HepG2 (cell line): Measurements from ENCODE around the gene SPAG7. TPM values are rescaled to one million over a fixed set of nuclear protein-coding genes. Genes with fewer than 3 reads are reported as not detected.
A peak's percentile ranks its signal among the peaks of the same experiment; 100 is the strongest.

Experiments
- ATAC-seq: fragments of 200-7000 bp; cut with Tn5 transposase; 3 replicates; pipeline ENCODE4 v1.9.1; 2020; ENCODE audit warnings: mild to moderate bottlenecking, moderate library complexity
- BruUV-seq: library from RNA; stranded (reverse); fragments of 400-500 nt; replicated peaks from 2 replicates; lab custom pipeline; 2021; lab: Mats Ljungman, UMichigan
- CTCF ChIA-PET: fragments of 300-600 bp; formaldehyde crosslinking; extraction: SDS; loops from one replicate; lab custom pipeline; 2021; ENCODE audit warnings: low total read pairs, inconsistent platforms, low intra/inter-chr PET ratio; lab: Yijun Ruan, JAX
- POLR2A ChIA-PET: fragments of 350-600 bp; sonication (Branson Sonifier 250); formaldehyde crosslinking; loops from one replicate; lab custom pipeline; 2020; ENCODE audit warnings: antibody characterized with exemption, inconsistent platforms; lab: Yijun Ruan, JAX
- DNase-seq: peaks from one replicate; pipeline ENCODE4 v3.0.0-alpha.2; 2015; ENCODE audit warnings: low spot score
- FAIRE-seq: peaks from 3 replicates; lab custom pipeline; 2011; peaks lifted over from hg19 to GRCh38; lab: Jason Lieb, UNC
- H2AFZ ChIP-seq: one replicate; pipeline ENCODE4 v1.6.1; 2011; ENCODE audit warnings: low read length, inconsistent platforms
- H3K27ac ChIP-seq: fragments of 300-600 bp; 3 replicates; pipeline ENCODE4 v1.8.0; 2011; ENCODE audit warnings: mixed run types, mild to moderate bottlenecking, mixed read lengths, low read length, inconsistent platforms; ENCODE audit not compliant: insufficient read depth; ENCODE audit errors: extremely low read length
- H3K27me3 ChIP-seq, 2 experiments: fragments of 200-600 bp in 1 of 2; 2 replicates in 1 of 2; 3 replicates in 1 of 2; pipeline versions ENCODE4 v1.6.0 to v1.8.0; 2011; ENCODE audit warnings: low read length in 2 of 2, mild to moderate bottlenecking in 2 of 2, moderate library complexity in 2 of 2, inconsistent platforms in 1 of 2; ENCODE audit not compliant: insufficient read depth in 2 of 2, control insufficient read depth in 1 of 2
- H3K36me3 ChIP-seq, 2 experiments: fragments of 200-600 bp in 1 of 2; replicated peaks in 1 of 2; 2 replicates in 1 of 2; 3 replicates in 1 of 2; pipeline versions ENCODE4 v1.5.1 to v1.8.0; 2011; ENCODE audit warnings: low read length in 2 of 2, inconsistent platforms in 1 of 2; ENCODE audit not compliant: insufficient read depth in 2 of 2, control insufficient read depth in 1 of 2
- H3K4me1 ChIP-seq: 2 replicates; pipeline ENCODE4 v1.5.1; 2012; ENCODE audit warnings: low read length, inconsistent platforms; ENCODE audit not compliant: insufficient read depth
- H3K4me2 ChIP-seq: 2 replicates; pipeline ENCODE4 v1.6.0; 2011; ENCODE audit warnings: low read depth, low read length, inconsistent platforms
- H3K4me3 ChIP-seq, 3 experiments: fragments of 200-600 bp in 1 of 3; sonication (generic), shearing (Covaris generic) in 1 of 3; replicated peaks in 1 of 3; 2 replicates each; pipeline ENCODE4 v1.5.1; 2011 to 2016; ENCODE audit warnings: low read length in 3 of 3, inconsistent platforms in 2 of 3, low read depth in 2 of 3, mild to moderate bottlenecking in 2 of 3, control low read depth in 1 of 3, mixed read lengths in 1 of 3; ENCODE audit not compliant: insufficient read depth in 1 of 3
- H3K79me2 ChIP-seq: one replicate; pipeline ENCODE4 v1.6.1; 2011; ENCODE audit warnings: low read length, inconsistent platforms; ENCODE audit not compliant: insufficient read depth
- H3K9ac ChIP-seq: 2 replicates; pipeline ENCODE4 v1.6.0; 2011; ENCODE audit warnings: mild to moderate bottlenecking, low read depth, low read length, inconsistent platforms; ENCODE audit not compliant: insufficient read depth
- H3K9me3 ChIP-seq: 2 replicates; pipeline ENCODE4 v1.5.1; 2012; ENCODE audit warnings: mild to moderate bottlenecking, low read length
- H4K20me1 ChIP-seq: 2 replicates; pipeline ENCODE4 v1.6.0; 2011; ENCODE audit warnings: inconsistent platforms, mild to moderate bottlenecking, low read length, moderate library complexity; ENCODE audit not compliant: insufficient read depth
- DRAP1 ChIP-seq: IDR thresholded peaks from 2 replicates; pipeline ENCODE4 v1.6.1; 2016; ENCODE audit warnings: missing genetic modification reagents, missing compliant biosample characterization
- ETS1 ChIP-seq: sonication (generic); formaldehyde crosslinking; IDR thresholded peaks from 2 replicates; pipeline ENCODE4 v1.4.0; 2020; ENCODE audit warnings: missing genetic modification reagents
- GATAD2A ChIP-seq: IDR thresholded peaks from 2 replicates; pipeline ENCODE4 v1.6.1; 2016
- HDAC2 ChIP-seq: sonication (generic); formaldehyde crosslinking; IDR thresholded peaks from 2 replicates; pipeline ENCODE4 v1.4.0; 2020; ENCODE audit warnings: missing genetic modification reagents
- HNF4G ChIP-seq, 2 experiments: sonication (generic) in 1 of 2; formaldehyde crosslinking in 1 of 2; IDR thresholded peaks; 2 replicates each; pipeline versions ENCODE4 v1.4.0 to v1.6.1; 2011 to 2020; ENCODE audit warnings: borderline replicate concordance in 2 of 2, low read depth in 2 of 2, mild to moderate bottlenecking in 2 of 2, low read length in 1 of 2, missing genetic modification reagents in 1 of 2, moderate library complexity in 1 of 2
- IRF9 ChIP-seq: sonication (generic); formaldehyde crosslinking; IDR thresholded peaks from 2 replicates; pipeline ENCODE4 v1.8.0; 2022; ENCODE audit warnings: missing genetic modification reagents, mild to moderate bottlenecking, borderline replicate concordance
- LCORL ChIP-seq, 2 experiments: fragments of 450-650 bp in 1 of 2; sonication (generic) in 1 of 2; formaldehyde crosslinking in 1 of 2; IDR thresholded peaks; 2 replicates each; pipeline versions ENCODE4 v1.5.0 to v1.6.1; 2017 to 2020; ENCODE audit warnings: antibody characterized with exemption in 1 of 2, missing genetic modification reagents in 1 of 2
- MED8 ChIP-seq: sonication (generic); formaldehyde crosslinking; IDR thresholded peaks from 2 replicates; pipeline ENCODE4 v1.8.1; 2023; ENCODE audit warnings: mild to moderate bottlenecking, missing genetic modification reagents; ENCODE audit not compliant: insufficient replicate concordance
- MIER2 ChIP-seq: IDR thresholded peaks from 2 replicates; pipeline ENCODE4 v1.6.1; 2016; ENCODE audit warnings: missing biosample characterization, missing genetic modification reagents
- NCOA2 ChIP-seq: sonication (generic); formaldehyde crosslinking; IDR thresholded peaks from 2 replicates; pipeline ENCODE4 v1.8.0; 2022; ENCODE audit warnings: inconsistent platforms
- SNAI1 ChIP-seq: sonication (generic); formaldehyde crosslinking; IDR thresholded peaks from 2 replicates; pipeline ENCODE4 v1.5.0; 2020; ENCODE audit warnings: mild to moderate bottlenecking, missing genetic modification reagents, borderline replicate concordance
- U2AF1 ChIP-seq: fragments of 200-400 bp; formaldehyde crosslinking; optimal IDR thresholded peaks from 2 replicates; pipeline ENCODE3; 2017; ENCODE audit warnings: mild to moderate bottlenecking, low read depth, low read length
- ZFP91 ChIP-seq: sonication (generic); formaldehyde crosslinking; IDR thresholded peaks from 2 replicates; pipeline ENCODE4 v1.9.0; 2022; ENCODE audit warnings: missing genetic modification reagents, mild to moderate bottlenecking, borderline replicate concordance
- ZMYM3 ChIP-seq: sonication (generic); formaldehyde crosslinking; IDR thresholded peaks from 2 replicates; pipeline ENCODE4 v1.5.1; 2020; ENCODE audit warnings: mild to moderate bottlenecking, missing genetic modification reagents
- ZNF644 ChIP-seq: IDR thresholded peaks from 2 replicates; pipeline ENCODE4 v1.6.1; 2016; ENCODE audit warnings: low read depth
- ZNF7 ChIP-seq: IDR thresholded peaks from 2 replicates; pipeline ENCODE4 v1.6.1; 2016; ENCODE audit warnings: missing biosample characterization, missing genetic modification reagents
- WGBS: methylation state at CpG from one replicate; pipeline ENCODE4 v1.1.6; 2017; ENCODE audit warnings: low lambda C conversion rate; 5-methylcytosine and 5-hydroxymethylcytosine counted together
- in situ Hi-C: cut with HindIII; loops from 2 replicates; pipeline ENCODE4 v1.10.0; 2017; ENCODE audit warnings: low pct_unique_long_range_greater_than_20kb; ENCODE audit not compliant: extremely low pct_ligation_motif_present
- intact Hi-C: fragments of 100-400 bp; cut with micrococcal nuclease; formaldehyde crosslinking; loops from one replicate; pipeline ENCODE4 v1.10.0; 2022; ENCODE audit not compliant: unreplicated experiment
- polyA plus RNA-seq, 8 experiments: library from polyadenylated mRNA; depleted of rRNA in 3 of 8; stranded (reverse) in 7 of 8; unstranded in 1 of 8; fragments of >200 nt; fragmentation: Illumina TruSeq in 4 of 8; extraction: Trizol in 4 of 8; gene quantifications; 2 replicates each; pipeline versions ENCODE4 v1.2.1 to v1.2.3, GENCODE V29; 2011 to 2016; ENCODE audit warnings: low read depth in 4 of 8, missing spikeins in 1 of 8, mixed read lengths in 1 of 8; ENCODE audit not compliant: insufficient read depth in 1 of 8
- total RNA-seq, 5 experiments: library from RNA; depleted of rRNA; stranded (reverse); fragments of >200 nt; fragmentation: Illumina TruSeq; extraction: Trizol; gene quantifications; 2 replicates each; pipeline ENCODE4 v1.2.3, GENCODE V29; 2016; ENCODE audit warnings: low read depth in 1 of 5

The SPAG7 gene
- total and polyA plus RNA-seq, 2 of the 13 experiments (the other 11 are each of a cell fraction or from before 2014, with no cell fraction given) = 51.0 to 59.0 TPM

GRCh38 chr17:4999430-5000093 lies 31.9 kb upstream of the SPAG7 start (continued):
- TF ChIP-seq U2AF1 = no peak
- TF ChIP-seq HDAC2 (CRISPR knock-in tag) = no peak
- no peak for TF ChIP-seq ZNF7 (CRISPR knock-in tag)
- 0 out of 2 replicates have a peak, but pooled peaks have one; percentile 27 for TF ChIP-seq ETS1 (CRISPR knock-in tag)

- Histone ChIP-seq H3K79me2 (peaks cover 27% of the 10 kb centered on the region), H4K20me1 (no peaks in the 10 kb centered on the region), H3K27ac (peak overlapping the region; percentile 93), H3K4me3 (peak overlapping the region; percentile 91 to 93 (median 92)), H3K9ac (peak overlapping the region; percentile 92), H2AFZ (no peak overlapping the region), H3K27me3 (no peaks in the 10 kb centered on the region; a peak in 1 of 5 replicates), H3K4me2 (peak overlapping the region; percentile 82), H3K4me1 (peaks cover 28% of the 10 kb centered on the region), H3K36me3 (peaks cover 8 to 31% of the 10 kb centered on the region in 2 experiments), H3K9me3 (no peaks in the 10 kb centered on the region)
- ATAC-seq = peak; percentile 69
- in situ Hi-C loops (no loop called here), intact Hi-C loops (no loop called here)
- DNase-seq = peak; percentile 86
- peak; percentile 94 for FAIRE-seq
- ChIA-PET POLR2A (interaction anchor here (0.7 to 5.1 kb wide), 12 partner anchors 11 to 72 kb away, joined by 3 to 74 read pairs (median 8); partner anchors contain the start of genes CAMTA2, ENO3, RNF167 and SLC25A11), CTCF (no interaction called here)
- WGBS = 2% methylated on average over 11 of the region's 14 CpGs
- BruUV-seq = TSS peak; percentile 75
- peak; percentile 50; the same call in 1 of the 2 replicates for TF ChIP-seq ZMYM3 (CRISPR knock-in tag)
- TF ChIP-seq GATAD2A (CRISPR knock-in tag) = peak; percentile 77
- peak; percentile 58; the same call in 1 of the 2 replicates for TF ChIP-seq DRAP1
- peak; percentile 68 for TF ChIP-seq SNAI1 (CRISPR knock-in tag)
- TF ChIP-seq LCORL (IDR thresholded peaks at IDR 0.05) = no peak
- TF ChIP-seq LCORL (CRISPR knock-in tag; IDR thresholded peaks at IDR 0.05) = peak; percentile 86; the same call in 1 of the 2 replicates
- peak; percentile 76 for TF ChIP-seq MED8 (CRISPR knock-in tag)
- peak; percentile 96 for TF ChIP-seq HNF4G (IDR thresholded peaks at IDR 0.05; ENCODE audit: borderline replicate concordance, low read depth, low read length)
- peak; percentile 89 for TF ChIP-seq HNF4G (CRISPR knock-in tag; IDR thresholded peaks at IDR 0.05; ENCODE audit: borderline replicate concordance, low read depth)
- TF ChIP-seq ZNF644 (CRISPR knock-in tag) = peak; percentile 86
- TF ChIP-seq NCOA2 (CRISPR knock-in tag) = peak; percentile 65
- TF ChIP-seq MIER2 (CRISPR knock-in tag) = peak; percentile 52; the same call in 1 of the 2 replicates
- TF ChIP-seq IRF9 (CRISPR knock-in tag) = peak; percentile 45; the same call in 1 of the 2 replicates
- TF ChIP-seq ZFP91 (CRISPR knock-in tag) = peak; percentile 60
Observed at GRCh38 chr17:4998732-4999429, 31.3 kb upstream of the SPAG7 start.
